ENCODE measurements around the gene TAGLN2.

Gene TAGLN2

DNA sequence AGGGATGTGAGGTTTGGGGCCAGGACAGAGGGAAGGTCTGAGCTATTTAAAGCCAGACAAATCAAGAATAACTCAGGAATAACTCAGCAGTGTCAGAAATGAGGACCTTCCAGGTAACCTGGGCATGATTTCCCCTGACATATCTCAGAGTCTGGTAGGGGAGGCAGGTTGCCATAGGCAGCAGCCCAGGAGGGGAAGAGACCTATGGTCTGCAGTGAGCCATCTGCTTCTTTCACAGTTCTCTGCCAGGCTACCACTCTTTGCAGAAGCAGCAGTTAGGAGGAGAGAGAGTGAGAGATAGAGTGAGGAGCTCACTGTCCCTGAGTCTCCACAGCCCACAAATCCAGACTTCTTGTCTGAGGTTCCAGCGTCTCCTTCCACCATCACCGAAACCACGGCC is 56.5 kb downstream of the TAGLN2 start:
- no peak for DNase-seq
